ENCODE results near the gene LRRC46. TPM values are rescaled to one million over a fixed set of nuclear protein-coding genes. Genes with fewer than 3 reads are reported as not detected.

LRRC46 gene
- total RNA-seq, 1 donor from 2014 or later, result 0.30 TPM

DNA sequence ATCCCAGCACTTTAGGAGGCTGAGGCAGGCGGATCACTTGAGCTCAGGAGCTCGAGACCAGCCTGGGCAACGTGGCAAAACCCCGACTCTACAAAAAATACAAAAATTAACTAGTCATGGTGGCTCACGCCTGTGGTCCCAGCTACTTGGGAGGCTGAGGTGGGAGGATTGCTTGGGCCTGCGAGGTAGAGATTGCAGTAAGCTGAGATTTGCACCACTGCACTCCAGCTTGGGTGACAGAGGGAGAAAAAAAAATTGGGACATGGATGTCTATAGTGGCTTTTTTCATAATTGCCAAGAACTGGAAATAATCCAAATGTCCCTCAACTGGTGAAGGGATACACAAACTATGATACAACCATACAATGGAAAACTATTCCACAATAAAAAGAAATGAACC, 38.5 kb upstream of the LRRC46 start:
- Histone ChIP-seq H3K9ac (ENCODE audit: low read length) (no peak overlapping the region), H3K4me1 (ENCODE audit: insufficient read depth, low read length) (peaks cover 6% of the 10 kb centered on the region), H4K20me1 (ENCODE audit: insufficient read depth, low read length) (no peaks in the 10 kb centered on the region), H3K9me3 (ENCODE audit: insufficient read depth, low read depth, low read length) (no peaks in the 10 kb centered on the region), H2AFZ (ENCODE audit: low read depth, low read length) (no peak overlapping the region), H3K4me3 (ENCODE audit: insufficient read depth, low read depth, low read length) (no peak overlapping the region), H3K79me2 (ENCODE audit: insufficient read depth, low read length) (no peaks in the 10 kb centered on the region), H3K27me3 (ENCODE audit: insufficient read depth, low read length) (peaks cover 56% of the 10 kb centered on the region), H3K4me2 (ENCODE audit: low read length) (no peak overlapping the region), H3K27ac (ENCODE audit: low read depth, low read length) (no peak overlapping the region), H3K36me3 (ENCODE audit: insufficient read depth, low read length) (no peaks in the 10 kb centered on the region)
- no peak for FAIRE-seq
- H3K9me3 Mint-ChIP-seq (ENCODE audit: unreplicated experiment), result peaks cover 3% of the 10 kb centered on the region
- no peaks in the 10 kb centered on the region for H3K4me1 Mint-ChIP-seq (ENCODE audit: low read depth, unreplicated experiment)
- DNase-seq (ENCODE audit: low read depth), result no peak
- no peak overlapping the region for H3K27ac Mint-ChIP-seq (ENCODE audit: unreplicated experiment)
- no peaks in the 10 kb centered on the region for H3K36me3 Mint-ChIP-seq (ENCODE audit: low read depth, unreplicated experiment)
- TF ChIP-seq, protein P1, sequence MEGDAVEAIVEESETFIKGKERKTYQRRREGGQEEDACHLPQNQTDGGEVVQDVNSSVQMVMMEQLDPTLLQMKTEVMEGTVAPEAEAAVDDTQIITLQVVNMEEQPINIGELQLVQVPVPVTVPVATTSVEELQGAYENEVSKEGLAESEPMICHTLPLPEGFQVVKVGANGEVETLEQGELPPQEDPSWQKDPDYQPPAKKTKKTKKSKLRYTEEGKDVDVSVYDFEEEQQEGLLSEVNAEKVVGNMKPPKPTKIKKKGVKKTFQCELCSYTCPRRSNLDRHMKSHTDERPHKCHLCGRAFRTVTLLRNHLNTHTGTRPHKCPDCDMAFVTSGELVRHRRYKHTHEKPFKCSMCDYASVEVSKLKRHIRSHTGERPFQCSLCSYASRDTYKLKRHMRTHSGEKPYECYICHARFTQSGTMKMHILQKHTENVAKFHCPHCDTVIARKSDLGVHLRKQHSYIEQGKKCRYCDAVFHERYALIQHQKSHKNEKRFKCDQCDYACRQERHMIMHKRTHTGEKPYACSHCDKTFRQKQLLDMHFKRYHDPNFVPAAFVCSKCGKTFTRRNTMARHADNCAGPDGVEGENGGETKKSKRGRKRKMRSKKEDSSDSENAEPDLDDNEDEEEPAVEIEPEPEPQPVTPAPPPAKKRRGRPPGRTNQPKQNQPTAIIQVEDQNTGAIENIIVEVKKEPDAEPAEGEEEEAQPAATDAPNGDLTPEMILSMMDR (IDR thresholded peaks at IDR 0.05; ENCODE audit: insufficient read depth, low read depth, low read length), result no peak
- no peak for TF ChIP-seq EZH2 (IDR thresholded peaks at IDR 0.05; ENCODE audit: insufficient read depth, low read length)
- H3K27me3 Mint-ChIP-seq (ENCODE audit: low read depth, unreplicated experiment), result peaks cover 64% of the 10 kb centered on the region
- H3K4me3 Mint-ChIP-seq (ENCODE audit: unreplicated experiment), result no peak overlapping the region

- FAIRE-seq, result no peak
- DNase-seq (ENCODE audit: low read depth), result no peak
- Histone ChIP-seq H4K20me1 (ENCODE audit: insufficient read depth, low read length) (no peaks in the 10 kb centered on the region), H3K79me2 (ENCODE audit: insufficient read depth, low read length) (no peaks in the 10 kb centered on the region), H3K9ac (ENCODE audit: low read length) (no peak overlapping the region), H3K4me3 (ENCODE audit: insufficient read depth, low read depth, low read length) (no peak overlapping the region), H3K27ac (ENCODE audit: low read depth, low read length) (no peak overlapping the region), H3K36me3 (ENCODE audit: insufficient read depth, low read length) (no peaks in the 10 kb centered on the region), H2AFZ (ENCODE audit: low read depth, low read length) (no peak overlapping the region), H3K27me3 (ENCODE audit: insufficient read depth, low read length) (peaks cover 37% of the 10 kb centered on the region), H3K9me3 (ENCODE audit: insufficient read depth, low read depth, low read length) (no peaks in the 10 kb centered on the region), H3K4me2 (ENCODE audit: low read length) (no peak overlapping the region), H3K4me1 (ENCODE audit: insufficient read depth, low read length) (no peaks in the 10 kb centered on the region)
- H3K27me3 Mint-ChIP-seq (ENCODE audit: low read depth, unreplicated experiment), result peaks cover 58% of the 10 kb centered on the region
- no peak overlapping the region for H3K27ac Mint-ChIP-seq (ENCODE audit: unreplicated experiment)
- H3K4me1 Mint-ChIP-seq (ENCODE audit: low read depth, unreplicated experiment), result no peaks in the 10 kb centered on the region
- H3K4me3 Mint-ChIP-seq (ENCODE audit: unreplicated experiment), result no peak overlapping the region
- H3K36me3 Mint-ChIP-seq (ENCODE audit: low read depth, unreplicated experiment), result no peaks in the 10 kb centered on the region
- no peak for TF ChIP-seq EZH2 (IDR thresholded peaks at IDR 0.05; ENCODE audit: insufficient read depth, low read length)
- H3K9me3 Mint-ChIP-seq (ENCODE audit: unreplicated experiment), result peaks cover 3% of the 10 kb centered on the region
Measured at GRCh38 chr17:47797797-47798196, 33.7 kb upstream of the LRRC46 start.

DNA sequence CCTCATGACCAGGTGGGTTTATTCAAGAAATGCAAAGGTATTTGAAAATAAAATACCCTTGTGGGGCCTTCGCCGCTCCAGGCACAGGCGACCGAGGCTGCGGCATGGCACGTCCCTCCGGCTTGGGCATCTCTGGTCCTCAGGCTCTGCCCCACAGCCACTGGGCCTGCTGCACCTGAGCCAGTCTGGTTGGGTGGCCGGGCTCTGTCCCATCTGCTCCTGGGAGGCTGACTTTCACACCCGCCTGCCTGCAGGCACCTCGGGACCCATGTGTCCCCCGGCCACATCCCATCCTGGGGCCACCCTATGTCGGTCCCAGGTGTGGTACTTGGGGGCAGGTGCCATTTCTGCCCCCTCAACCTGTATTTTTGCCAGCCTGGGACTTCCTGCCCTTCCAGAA, 30.8 kb upstream of the LRRC46 start:
- DNase-seq (ENCODE audit: low read depth) (no peak), FAIRE-seq (no peak)
- TF ChIP-seq, protein P1 (IDR thresholded peaks at IDR 0.05; ENCODE audit: insufficient read depth, low read depth, low read length), result no peak
- TF ChIP-seq EZH2 (IDR thresholded peaks at IDR 0.05; ENCODE audit: insufficient read depth, low read length), result no peak
- no peak overlapping the region for H3K27ac Mint-ChIP-seq (ENCODE audit: unreplicated experiment)
- H3K4me3 ChIP-seq (ENCODE audit: insufficient read depth, low read depth, low read length), result no peak overlapping the region
- no peaks in the 10 kb centered on the region for H3K36me3 ChIP-seq (ENCODE audit: insufficient read depth, low read length)
- H4K20me1 ChIP-seq (ENCODE audit: insufficient read depth, low read length), result peaks cover 2% of the 10 kb centered on the region
- H3K4me2 ChIP-seq (ENCODE audit: low read length), result no peak overlapping the region
- no peaks in the 10 kb centered on the region for H3K4me1 ChIP-seq (ENCODE audit: insufficient read depth, low read length)
- no peak overlapping the region for H3K4me3 Mint-ChIP-seq (ENCODE audit: unreplicated experiment)
- H3K4me1 Mint-ChIP-seq (ENCODE audit: low read depth, unreplicated experiment), result no peaks in the 10 kb centered on the region
- H3K27me3 Mint-ChIP-seq (ENCODE audit: low read depth, unreplicated experiment), result peaks cover 52% of the 10 kb centered on the region
- no peak overlapping the region for H2AFZ ChIP-seq (ENCODE audit: low read depth, low read length)
- peaks cover 3% of the 10 kb centered on the region for H3K9me3 Mint-ChIP-seq (ENCODE audit: unreplicated experiment)
- no peak overlapping the region for H3K9ac ChIP-seq (ENCODE audit: low read length)
- H3K36me3 Mint-ChIP-seq (ENCODE audit: low read depth, unreplicated experiment), result peaks cover 1% of the 10 kb centered on the region
- peaks cover 30% of the 10 kb centered on the region for H3K27me3 ChIP-seq (ENCODE audit: insufficient read depth, low read length)
- H3K9me3 ChIP-seq (ENCODE audit: insufficient read depth, low read depth, low read length), result no peaks in the 10 kb centered on the region
- no peaks in the 10 kb centered on the region for H3K79me2 ChIP-seq (ENCODE audit: insufficient read depth, low read length)
- no peak overlapping the region for H3K27ac ChIP-seq (ENCODE audit: low read depth, low read length)
